GM18526 (cell line): ENCODE measurements around the gene UNC13C.

Experiments
- POLR2A ChIP-seq: IDR thresholded peaks from 3 replicates; pipeline ENCODE4 v1.6.1; 2011; ENCODE audit not compliant: insufficient read length; ENCODE audit errors: extremely low read depth

Gene UNC13C

DNA sequence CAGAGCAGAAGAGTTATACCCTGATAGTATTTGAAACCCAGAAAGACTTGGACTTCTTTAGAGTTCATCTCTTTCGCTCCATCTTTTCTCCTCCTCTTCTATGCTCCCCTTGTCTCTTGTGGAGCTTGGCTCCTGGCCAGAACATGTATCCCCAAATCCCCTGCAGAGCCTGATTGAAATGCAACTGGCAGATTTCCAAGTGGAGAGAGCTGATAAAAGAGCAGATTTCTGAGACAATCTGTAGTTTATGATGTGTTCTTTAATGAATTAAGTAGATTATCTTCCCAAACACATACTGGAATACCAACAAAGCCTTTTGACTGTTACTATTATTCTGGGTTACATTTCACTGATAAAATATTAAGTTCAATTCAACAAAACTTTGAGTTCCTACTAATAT, 33.4 kb downstream of the UNC13C start:
- TF ChIP-seq POLR2A: no peak

DNA sequence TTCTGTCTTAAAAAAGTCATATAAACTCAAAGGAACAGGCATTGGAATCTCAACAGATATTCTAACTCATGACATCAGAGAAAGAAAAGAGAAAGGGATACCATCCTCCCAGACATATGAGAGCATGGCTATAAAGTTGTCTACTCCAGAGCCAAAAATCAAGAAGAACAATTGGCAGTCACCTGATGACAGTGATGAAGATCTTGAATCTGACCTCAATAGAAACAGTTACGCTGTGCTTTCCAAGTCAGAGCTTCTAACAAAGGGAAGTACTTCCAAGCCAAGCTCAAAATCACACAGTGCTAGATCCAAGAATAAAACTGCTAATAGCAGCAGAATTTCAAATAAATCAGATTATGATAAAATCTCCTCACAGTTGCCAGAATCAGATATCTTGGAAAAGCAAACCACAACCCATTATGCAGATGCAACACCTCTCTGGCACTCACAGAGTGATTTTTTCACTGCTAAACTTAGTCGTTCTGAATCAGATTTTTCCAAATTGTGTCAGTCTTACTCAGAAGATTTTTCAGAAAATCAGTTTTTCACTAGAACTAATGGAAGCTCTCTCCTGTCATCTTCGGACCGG, 35.9 kb downstream of the UNC13C start:
- TF ChIP-seq POLR2A: no peak

DNA sequence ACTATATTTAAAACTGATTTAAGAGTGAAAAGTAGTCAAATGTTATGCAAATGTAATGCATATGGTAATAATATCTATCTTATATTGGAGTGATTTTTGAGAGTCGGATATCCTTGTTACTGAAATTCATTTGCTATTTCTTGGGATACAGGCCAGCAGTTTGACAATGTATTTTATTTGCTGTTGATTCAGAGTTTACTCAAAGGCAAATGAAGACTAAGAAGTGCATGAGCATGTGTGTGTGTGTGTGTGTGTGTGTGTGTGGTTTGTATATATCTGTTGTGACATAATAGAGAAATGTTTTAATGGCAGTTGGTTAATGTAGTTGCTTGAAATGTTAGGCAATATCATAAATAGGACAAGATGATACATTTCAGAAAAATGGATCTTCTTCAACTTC, 39.0 kb downstream of the UNC13C start:
- no peak for TF ChIP-seq POLR2A

DNA sequence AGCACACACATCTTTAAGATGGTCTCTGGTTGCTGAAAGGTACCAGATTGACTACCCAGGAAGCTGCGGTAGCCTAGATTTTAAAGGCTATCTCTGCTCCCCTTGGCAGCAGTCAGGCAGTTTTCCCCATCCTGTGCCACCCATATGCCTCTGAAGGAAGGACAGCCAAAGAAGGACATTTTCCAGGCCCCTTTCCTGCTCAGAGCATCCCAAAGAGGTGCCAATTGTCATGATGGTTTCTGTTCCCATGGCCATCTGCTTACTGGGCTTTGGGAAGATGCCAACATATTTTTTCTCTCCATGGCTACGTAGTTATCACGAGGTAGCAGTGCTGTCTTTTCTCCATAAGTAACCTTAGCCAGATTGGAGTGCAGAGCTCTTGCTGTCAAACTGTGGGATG, 39.7 kb downstream of the UNC13C start:
- no peak for TF ChIP-seq POLR2A

DNA sequence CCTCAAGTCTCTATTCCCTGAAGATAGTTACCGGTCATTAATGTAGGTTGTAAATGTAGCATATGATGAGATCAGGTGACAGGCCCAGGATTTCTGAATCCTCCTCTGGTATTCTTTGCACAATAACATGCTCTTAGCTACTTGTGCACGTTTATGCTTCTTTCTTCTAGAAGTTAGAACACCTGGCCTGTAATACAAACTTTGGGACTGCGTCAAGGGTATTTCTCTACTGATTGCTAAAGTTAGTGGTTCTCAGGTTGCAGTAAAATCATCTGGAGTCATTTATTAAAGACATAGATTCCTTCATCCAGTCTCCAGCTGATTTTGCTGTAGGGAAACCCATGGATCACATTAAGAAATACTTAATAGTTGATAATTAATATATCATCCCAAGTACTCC, 48.0 kb downstream of the UNC13C start:
- TF ChIP-seq POLR2A: no peak

DNA sequence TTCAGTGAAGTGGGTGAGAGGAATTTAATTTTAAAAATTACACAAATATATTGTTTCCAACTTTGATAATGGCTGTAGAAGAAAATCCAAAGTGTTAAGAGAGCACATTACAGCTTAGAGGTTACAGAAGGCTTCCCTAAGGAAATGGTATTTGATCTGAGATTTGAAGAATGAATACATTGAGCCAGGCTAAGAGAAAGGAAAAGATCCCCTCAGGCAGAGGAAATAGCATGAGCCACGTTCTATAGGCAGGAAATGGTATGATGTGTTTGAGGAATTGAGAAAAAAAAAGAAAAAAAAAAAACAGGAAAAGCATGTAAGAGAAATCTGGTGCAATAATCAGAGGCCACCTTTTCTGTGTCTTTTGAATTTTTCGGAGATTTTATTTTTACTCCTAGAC, 48.6 kb downstream of the UNC13C start:
- TF ChIP-seq POLR2A: no peak

DNA sequence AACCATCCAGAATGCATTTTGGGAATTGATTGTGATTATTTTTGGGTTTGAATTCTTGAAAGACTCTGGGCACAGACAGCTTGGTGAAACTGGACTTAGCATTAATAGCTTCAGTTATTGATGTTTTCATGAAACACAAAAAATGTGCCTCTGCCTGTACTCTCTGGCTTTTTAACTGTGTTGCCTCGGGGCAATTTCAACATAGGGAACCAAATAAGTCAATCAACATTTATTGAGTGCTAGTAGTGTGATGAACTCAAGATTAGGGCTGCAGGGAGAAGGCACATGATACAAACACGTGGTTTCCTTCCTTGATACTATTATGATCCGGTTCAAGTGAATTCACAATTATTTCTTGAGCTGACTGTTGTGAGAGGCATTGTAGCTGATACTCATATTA, 50.8 kb downstream of the UNC13C start:
- TF ChIP-seq POLR2A: no peak

DNA sequence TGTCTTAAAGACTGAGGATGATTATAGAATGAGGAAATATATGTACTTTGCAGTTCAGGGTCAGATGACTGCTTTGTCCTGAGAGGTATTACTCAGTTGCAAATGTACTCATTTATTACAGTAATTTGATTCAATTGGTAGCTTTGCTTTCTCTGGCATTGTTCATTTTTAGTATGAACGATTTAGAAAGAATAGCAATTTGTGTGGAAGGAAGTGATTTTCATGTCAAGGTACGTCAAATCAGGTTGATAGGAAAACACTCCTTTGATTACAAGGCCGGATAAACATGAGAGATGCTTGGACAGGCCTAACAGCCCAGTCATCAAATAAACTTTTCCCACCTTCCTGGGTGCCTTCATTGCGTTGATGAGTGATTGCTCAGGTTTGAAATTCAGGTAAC, 53.8 kb downstream of the UNC13C start:
- TF ChIP-seq POLR2A: no peak

DNA sequence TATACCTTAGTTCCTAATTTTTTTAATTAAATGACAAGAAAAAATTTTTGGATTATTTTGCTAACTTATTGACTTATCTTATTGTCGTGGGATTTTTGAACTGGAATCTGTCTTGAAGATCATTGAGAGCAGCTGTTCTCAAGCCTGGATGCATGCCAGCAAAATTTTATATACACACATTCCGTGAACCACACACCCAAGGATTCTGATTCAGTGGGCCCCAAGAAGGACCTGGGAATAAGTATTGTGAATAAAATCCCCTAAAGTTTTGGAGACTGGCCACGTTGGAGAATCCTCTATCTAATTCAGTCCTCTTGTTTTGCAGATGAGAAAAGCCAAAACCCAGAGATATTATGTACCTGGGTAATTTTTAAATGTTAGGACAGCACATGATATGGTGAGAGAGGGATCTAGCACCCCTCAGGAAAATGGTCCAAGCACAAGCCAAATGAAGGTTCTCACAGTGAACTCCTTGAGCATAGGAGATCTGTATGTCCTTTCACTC, 55.2 kb downstream of the UNC13C start:
- no peak for TF ChIP-seq POLR2A

DNA sequence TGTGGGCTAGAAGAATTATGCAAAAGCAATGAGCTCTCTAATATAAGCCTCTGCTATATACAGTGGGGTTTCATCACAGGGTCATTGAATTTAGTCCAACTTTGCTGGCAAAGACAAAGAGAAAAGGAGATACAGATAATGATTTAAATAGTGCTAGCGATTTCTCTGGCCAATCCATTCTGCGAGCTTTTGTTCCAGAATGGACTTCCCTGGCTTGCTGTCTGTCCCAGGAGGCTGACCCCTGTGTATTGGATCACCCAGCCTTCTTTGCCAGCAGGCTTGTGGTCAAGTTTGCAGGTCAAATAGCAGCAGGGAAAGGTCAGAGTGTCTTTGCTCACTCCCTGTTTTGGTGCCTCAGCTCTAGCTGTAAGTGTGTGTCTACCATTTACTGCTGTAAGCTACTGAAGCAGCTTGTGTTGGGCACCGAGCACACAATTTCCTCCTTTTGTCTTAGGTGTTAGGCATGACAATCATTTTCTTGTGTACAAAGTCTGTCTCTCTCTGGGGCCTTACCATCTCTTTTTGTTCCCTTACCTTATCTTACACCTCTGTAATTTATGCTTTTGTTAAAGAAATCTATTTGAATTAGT, 55.7 kb downstream of the UNC13C start:
- no peak for TF ChIP-seq POLR2A

DNA sequence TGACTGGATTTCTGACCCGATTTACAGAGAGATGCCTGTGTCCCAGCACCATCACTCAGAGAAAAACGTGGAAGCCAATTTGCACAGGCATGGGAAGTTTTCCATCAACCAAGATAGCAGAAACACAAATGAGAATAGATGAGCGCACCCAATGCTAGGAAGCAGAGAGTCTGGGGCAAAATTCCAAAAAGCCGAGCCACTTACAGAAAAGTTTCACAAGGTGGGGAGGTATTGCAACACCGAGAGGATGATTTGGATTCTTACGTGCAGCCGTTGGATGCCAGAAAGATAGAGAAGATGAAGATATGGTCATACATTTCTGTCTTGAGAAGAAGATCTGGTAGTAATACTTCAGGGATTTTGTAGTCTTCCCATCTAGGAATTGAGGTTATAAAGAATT, 57.4 kb downstream of the UNC13C start:
- no peak for TF ChIP-seq POLR2A

DNA sequence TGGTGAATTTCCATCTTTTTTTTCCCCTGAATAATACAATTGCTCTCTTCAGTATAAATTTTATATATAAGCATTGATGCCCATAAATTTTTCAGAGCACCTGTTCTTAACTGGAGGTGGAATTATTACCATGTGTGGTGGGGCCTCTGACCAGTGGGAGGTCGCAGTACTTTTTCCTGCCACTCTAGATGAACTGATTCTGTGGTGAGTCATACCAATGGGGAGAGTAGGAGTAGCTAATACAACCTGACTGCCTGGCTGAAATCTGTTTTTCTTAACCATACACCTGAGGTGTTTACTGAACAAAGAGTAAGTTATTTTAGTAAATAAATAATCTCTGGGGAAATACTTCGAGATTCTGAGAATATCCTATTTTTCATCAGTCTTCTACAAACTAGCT, 67.2 kb downstream of the UNC13C start:
- TF ChIP-seq POLR2A: no peak

DNA sequence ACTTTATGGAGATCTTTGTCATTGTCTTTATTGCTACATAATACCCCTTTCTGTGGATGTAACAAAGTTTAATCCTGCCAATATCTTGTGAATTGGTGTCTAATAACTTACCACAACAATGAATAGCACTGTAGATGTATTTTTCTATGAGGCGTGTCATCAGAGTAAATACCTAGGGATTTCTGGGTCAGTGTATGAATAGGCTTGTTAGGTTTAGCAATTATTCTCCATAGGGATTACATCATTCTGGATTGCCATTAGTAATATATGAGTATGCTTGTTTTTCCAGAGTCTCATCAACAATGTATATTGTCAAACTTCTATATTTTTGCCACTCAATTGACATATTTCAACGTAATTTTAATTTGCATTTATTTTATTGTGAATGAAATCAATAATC, 67.9 kb downstream of the UNC13C start:
- no peak for TF ChIP-seq POLR2A

DNA sequence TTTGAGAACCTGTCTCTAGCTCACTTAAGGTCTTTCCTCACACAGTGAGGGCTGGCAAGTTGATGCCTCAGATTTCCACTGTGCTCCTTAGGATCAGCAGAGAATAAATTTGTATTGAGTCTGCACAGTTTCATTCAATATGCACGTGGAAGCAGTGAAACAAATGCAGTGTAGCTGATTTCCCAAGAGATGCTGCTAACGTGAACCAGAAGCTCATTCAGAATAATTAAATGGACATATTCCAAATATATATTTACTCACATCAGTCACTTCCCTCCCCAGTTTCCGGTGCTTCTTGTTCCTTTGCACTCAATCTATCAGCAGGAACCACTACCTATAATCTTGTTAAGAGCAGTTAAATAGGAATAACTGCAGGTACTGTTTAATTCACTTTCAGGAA, 86.1 kb downstream of the UNC13C start:
- no peak for TF ChIP-seq POLR2A

DNA sequence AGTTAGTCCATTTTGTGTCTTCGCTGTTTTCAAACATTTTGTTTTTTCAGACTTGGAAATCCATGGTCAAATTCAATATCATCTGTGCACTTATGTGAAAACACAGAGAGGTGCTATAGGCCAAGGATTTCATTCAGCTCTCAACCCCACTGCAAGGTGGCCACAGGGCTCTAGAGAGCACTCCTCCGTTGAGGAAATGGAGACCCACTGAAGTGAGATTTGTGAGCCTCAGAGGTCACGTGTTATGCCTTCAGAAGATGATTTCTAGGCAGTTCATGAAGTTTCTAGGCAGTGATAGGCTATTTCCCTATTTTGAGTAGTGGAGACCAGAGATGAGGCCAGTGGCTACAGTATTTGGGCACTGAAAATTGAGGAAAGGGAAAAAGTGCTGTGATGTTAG, 88.2 kb downstream of the UNC13C start:
- TF ChIP-seq POLR2A: no peak

DNA sequence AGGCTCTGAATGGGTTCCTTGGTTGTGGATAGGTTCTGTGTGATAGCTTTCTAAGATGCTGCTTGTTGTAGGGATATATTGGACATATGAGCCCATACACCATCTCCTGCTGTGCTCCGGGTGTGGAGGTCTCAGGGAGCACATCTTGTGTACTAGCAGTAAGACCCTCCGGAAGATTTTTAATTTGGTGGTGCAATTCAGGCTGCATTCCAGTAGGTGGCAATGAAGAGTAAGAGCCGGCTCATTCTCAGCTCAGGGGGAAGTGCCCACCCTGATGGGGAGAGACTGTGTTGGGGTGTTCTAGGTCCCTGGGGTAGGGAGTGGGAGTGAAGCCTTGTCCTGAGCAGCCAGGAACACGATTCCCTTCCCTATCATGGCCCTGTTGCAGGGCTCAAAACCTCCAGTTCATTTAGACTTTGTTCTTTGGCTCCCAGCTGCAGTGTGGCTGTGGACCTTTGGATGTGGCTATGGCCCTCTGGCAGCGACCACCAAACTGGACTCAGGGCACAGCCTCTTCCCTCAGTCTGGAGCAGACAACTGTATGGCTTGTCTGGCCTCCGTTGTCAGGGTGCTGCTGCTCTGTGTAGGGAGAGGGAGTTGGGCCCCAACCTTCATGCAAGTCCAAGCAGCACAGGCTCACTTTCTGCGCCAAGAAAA, 104.7 kb downstream of the UNC13C start:
- TF ChIP-seq POLR2A: no peak

DNA sequence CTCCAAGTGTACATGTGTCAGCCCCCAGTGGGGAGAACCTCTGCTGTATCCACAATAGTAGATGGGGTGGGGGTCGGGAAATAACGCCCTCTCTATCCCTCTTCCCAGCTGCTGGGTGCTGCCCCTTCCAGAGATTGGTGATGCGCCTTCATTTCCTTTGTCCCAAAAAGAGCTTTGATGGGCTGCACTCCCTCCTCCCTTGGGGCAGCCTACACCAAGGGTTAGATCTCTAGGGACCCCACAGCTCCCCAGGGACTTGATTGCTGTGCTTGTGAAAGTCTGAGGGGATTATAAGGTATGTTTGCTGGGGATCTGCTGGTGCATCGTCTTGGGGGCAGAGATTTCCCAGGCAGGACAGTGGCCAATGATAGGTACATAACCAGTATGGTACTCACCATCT, 105.3 kb downstream of the UNC13C start:
- TF ChIP-seq POLR2A: no peak
